ENCODE results near the gene MILR1.

Gene MILR1

GRCh38 chr17:64503821-64504768 lies 55.2 kb downstream of the MILR1 start:
- DNase-seq (ENCODE audit: low read depth) = no peak

GRCh38 chr17:64504769-64505339 lies 55.9 kb downstream of the MILR1 start:
- DNase-seq (ENCODE audit: low read depth) = peak; percentile 25

- peak; percentile 86 for DNase-seq (ENCODE audit: low read depth)
Observed at GRCh38 chr17:64505340-64506200, 56.7 kb downstream of the MILR1 start.

- peak; percentile 87 for DNase-seq (ENCODE audit: low read depth)
Observed at GRCh38 chr17:64506201-64506575, 57.3 kb downstream of the MILR1 start, which contains the start of gene DDX5. Gene DDX5, minus strand, starts transcription at chr17:64506289. Its CDS starts 170 bp downstream, at chr17:64506119.

GRCh38 chr17:64506576-64507412 lies 57.9 kb downstream of the MILR1 start, which contains the start of gene CEP95:
Gene CEP95, plus strand, starts transcription at chr17:64506977. Its CDS starts 121 bp downstream, at chr17:64507098.
- DNase-seq (ENCODE audit: low read depth) = peak; percentile 95

- peak; percentile 67 for DNase-seq (ENCODE audit: low read depth)
Observed at GRCh38 chr17:64507413-64507782, 58.5 kb downstream of the MILR1 start.

GRCh38 chr17:64508683-64509082 lies 59.8 kb downstream of the MILR1 start:
- DNase-seq (ENCODE audit: low read depth) = no peak

GRCh38 chr17:64509179-64509578 lies 60.3 kb downstream of the MILR1 start:
- no peak for DNase-seq (ENCODE audit: low read depth)

GRCh38 chr17:64515419-64515818 lies 66.5 kb downstream of the MILR1 start:
- DNase-seq (ENCODE audit: low read depth) = no peak

- DNase-seq (ENCODE audit: low read depth) = no peak
Observed at GRCh38 chr17:64515829-64516228, 66.9 kb downstream of the MILR1 start.

Data from stromal cell of bone marrow (primary cell).